Bone marrow (tissue), 2 donors: ENCODE data around the gene KCNJ12.
"Not testable (repeated sequence)": the region's sequence is repeated elsewhere in the genome, so short reads cannot be mapped to it uniquely, and the experiment has no call there.

Source experiments
- DNase-seq, 2 donors: peaks; one replicate each; lab custom pipeline; 2025; lab: John Stamatoyannopoulos, UW

The KCNJ12 gene

DNA sequence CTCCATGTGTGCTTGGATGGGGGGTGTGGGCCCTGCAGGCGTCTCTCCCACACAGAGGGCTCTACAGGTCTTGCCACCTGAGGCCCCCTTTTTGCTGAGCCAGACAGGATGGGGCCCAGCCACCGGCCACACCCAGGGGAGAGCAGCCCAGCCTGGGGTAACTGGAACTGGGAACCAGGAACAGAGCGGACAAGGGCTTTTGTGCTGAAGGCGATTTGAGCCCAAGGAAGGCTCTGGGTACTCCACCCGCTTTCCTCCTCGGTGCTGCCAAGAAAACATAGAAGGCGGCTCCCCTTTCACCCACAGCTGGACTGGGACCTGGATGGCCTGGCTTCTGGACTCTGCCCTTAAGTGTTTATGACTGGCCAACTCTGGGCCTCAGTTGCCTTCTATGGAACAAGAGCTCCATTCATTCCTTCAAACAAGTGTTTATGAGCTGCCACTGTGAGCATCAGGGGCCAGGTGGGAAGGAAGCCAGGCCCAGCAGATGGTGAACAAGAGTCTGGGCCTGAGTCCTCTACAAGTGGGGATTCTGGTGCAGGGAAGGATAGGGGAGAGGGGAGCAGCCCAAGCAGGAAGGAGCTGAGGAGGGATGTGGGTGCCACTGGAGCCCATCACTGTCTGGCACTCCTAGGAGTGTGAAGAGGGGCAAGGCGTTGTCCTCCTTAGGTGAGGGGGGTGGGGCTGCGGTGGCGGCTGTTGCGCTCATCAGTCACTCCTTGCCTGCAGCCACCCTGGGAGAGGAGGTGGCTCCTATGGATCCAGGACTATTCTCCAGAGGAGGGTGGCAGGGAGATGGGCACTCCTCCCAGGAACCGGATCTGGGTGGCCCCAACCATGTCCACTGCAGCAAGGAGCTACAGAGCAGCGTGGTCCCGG is 46.4 kb downstream of the KCNJ12 start:
- DNase-seq, result not testable (repeated sequence)

DNA sequence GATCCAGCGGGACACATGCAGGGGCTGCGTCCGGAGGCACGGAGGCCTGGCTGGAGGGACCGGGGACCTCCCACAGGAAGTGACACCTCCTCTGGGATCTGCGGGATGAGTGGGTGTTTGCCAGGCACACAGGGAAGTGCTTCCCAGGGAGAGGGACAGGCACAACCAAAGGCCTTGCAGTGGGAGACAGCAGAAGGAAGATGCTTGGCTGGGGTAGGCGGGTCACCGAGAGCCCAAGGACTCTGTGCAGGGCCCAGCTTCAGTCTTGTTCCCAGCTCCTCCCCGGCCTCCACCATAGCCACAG is 47.0 kb downstream of the KCNJ12 start:
- not testable (repeated sequence) for DNase-seq

DNA sequence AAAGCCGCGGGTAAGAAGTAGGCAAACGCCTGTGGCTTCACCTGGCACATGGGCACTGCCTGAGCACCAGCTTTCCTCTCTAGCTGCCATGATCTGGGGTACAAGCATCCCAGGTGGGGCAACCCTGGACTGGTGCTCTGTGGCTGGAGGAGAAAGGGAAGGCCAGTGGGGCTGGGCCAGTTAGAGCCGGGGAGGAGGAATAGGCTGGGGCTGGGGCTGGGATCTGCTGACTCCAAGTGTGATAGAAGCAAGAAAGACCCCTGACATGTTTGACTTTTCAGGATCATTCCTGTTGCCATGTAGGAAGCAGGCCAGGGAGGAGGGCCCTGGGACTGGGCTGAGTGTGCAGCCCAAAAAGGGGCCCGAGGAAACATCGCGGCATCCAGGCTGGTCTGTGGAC is 48.5 kb downstream of the KCNJ12 start:
- DNase-seq, result not testable (repeated sequence)

DNA sequence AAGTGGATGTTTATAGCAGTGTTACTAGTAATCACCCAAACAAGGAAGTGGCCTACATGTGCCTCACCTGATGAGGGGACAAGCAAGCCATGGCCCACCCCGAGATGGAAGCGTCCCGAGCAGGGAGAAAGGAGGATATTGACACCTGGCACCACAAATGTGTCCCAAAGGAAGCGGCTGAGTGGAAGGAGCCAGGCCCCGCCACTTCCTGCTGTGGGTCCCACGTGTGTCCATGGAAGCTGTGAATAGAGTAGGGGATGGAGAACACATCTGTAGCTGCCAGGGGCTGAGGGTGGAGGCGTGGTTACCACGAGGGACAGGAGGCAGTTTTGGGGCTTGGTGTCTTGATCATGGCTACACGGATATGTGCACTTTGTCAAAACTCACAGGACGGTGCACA is 49.2 kb downstream of the KCNJ12 start:
- DNase-seq, result no peak

DNA sequence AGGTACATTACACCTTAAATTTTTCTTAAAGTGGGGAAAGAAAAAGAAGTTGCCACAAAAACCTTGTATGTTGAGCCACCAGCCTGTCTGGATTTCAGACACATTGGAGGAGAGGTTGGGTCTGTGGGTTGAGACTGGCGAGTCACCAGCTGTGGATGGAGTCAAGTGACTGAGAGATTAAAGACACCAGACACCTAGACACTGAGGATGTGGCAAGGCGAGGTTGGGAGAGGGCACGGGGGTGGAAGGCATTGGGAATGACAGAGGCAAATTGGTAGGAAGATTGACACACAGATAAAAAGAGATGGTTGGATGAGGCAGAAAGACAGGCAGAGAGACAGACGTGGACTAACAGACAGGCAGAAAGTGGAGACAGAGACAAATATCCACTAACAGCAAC is 49.6 kb downstream of the KCNJ12 start:
- no peak for DNase-seq

DNA sequence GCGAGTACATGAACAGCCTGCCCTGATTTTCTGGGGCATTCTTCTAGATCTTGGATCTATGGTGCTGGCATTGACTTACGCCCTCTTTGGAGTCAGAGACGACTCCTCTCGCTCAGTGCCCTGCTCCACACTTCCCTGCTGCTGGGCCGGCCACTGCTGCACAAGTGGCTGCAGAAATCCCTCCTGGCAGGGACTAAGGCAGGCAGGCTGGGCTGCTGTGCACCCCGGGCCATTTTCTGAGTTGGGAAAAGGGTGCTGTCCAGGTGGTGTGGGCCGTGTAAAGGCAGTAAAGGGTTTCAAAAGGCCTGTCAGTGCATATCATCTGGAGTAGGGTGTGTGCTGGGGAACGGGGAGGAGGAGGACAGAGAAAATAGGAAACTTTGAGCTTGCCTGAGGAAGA is 50.1 kb downstream of the KCNJ12 start:
- not testable (repeated sequence) for DNase-seq

DNA sequence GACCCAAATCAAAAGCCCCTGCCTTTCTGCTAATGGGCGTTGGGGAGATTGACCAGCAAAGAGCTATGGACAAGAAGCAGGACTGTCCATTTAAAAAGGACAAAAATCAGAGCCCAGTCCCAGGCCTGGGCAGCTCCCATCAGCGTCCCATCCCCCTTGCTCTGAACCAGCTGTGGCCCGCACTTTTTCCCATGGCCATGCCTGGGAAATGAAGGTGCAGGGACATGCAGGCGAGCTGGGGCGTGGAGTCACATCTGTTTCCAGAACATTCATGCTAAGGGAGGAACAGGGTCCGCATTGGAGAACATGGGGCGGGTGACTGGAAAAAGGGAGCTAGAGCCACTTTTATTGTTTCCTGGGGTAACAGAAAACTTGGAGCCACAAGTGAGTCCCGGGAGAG is 50.7 kb downstream of the KCNJ12 start:
- not testable (repeated sequence) for DNase-seq

DNA sequence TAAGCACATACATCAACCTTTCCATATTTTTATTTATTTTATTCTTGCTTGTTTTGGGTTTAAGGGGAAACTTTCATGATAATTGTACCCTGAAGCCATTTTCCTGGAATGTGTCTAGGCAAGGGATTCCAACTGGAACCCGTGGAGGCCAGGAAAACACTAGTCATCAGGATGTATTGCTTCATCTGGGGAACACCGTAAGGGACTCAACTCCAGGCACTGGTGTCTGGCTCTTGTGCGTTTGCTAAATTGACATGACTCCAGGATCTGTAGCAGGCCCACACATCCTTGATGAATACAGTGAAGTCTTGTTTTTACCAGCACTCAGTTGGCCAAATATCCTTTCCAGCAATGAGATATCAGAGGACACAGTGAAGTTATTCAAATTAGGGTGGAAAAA is 51.6 kb downstream of the KCNJ12 start:
- DNase-seq, result not testable (repeated sequence)

DNA sequence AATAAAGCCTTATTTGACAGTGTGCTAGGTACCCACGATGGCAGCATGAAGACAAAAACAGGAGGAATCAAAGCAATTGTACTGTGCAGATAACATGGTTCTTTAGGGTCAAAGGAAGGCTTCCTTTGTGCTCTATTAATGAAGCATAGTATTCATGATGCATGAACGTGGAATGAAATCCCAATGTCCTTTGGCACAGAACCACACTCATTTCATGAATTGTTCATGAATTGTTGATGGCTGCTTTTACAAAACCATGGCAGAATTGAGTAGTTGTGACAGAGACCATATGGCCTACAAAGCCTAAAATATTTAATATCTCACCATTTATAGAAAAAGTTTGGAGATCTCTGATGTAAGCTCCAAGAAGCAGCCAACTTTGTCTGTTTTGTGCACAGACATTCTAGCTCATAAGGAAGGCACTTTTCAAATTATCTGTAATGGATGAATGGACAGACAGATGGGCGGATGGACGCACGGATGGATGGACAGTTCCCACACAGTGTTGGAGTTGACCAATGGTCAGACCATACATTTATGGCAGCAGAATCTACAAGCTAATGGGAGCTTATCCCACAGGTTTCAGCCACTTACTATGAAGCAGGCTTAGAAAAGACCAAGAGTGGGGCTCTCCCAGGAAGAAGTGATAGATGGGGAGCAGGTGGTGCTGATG is 52.7 kb downstream of the KCNJ12 start:
- not testable (repeated sequence) for DNase-seq

DNA sequence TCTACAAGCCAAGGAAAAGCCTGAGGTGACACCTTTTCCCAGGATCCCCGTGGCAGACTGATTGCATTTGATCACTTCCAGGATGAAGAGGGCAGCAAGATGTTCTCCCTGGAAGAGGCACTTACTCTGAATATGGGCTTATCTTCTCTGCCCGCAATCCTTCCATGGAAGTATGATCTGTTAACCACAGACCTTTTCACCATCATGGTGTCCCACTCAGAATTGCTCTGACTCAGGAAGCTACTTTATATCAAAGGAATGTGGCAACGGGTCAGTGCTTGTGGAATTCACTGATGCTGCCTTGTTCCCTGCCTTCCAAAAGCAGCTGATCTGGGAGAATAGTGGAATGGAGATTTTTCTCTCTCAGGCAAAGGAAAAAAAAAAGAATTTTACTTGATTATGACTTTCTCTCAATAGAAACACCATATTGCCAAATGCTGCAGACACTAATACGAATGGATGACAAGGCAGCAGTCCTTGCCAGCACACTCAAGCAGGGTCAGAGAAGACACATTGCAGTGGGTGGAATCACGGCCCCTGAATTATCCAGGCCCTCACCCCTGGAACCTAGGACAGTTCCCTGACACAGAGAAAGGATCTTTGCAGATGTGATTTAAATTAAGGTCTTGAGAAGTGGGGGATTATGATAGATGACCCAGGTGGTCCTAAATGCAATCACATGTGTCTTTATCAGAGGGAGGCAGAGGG is 53.9 kb downstream of the KCNJ12 start:
- DNase-seq, result not testable (repeated sequence)

DNA sequence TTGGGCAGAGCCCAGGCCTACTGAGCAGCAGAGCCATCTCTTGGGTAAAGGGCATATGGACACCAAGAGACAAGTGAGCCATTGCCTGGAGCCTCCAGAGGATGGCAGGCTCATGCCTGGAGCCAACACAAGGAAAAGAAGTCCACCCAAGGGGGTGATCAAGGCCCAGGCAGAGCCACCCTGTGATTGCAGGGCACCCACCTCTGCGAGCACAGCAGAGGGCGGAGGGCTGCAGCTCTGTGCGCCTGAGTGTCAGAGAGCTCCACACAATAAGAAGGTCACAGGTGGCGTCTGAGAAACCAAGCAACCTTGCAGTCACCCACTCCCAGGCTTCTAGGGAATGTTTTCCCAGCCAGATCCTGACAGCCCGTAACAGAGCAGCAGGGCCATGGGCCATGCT is 57.8 kb downstream of the KCNJ12 start:
- DNase-seq, result not testable (repeated sequence)

DNA sequence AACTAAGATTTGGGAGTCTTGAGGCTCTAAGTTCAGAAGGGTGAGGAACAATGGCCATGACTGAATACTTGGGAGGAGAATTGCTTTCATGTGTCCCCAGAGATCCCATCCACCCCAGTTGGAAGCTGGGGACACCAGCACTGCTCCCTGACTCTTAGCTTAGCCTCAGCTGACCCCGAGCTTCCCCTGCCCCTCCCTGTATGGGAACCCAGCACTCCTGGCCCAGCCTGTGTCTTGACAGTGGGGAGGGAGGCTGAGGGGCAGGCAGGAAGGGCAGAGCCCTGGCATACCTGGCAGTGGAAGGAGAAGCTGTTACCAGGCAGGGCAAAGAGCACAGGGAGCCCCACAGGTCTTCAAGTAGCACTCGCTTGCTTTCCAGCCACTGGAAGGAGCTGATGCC is 58.8 kb downstream of the KCNJ12 start:
- DNase-seq, result not testable (repeated sequence)

DNA sequence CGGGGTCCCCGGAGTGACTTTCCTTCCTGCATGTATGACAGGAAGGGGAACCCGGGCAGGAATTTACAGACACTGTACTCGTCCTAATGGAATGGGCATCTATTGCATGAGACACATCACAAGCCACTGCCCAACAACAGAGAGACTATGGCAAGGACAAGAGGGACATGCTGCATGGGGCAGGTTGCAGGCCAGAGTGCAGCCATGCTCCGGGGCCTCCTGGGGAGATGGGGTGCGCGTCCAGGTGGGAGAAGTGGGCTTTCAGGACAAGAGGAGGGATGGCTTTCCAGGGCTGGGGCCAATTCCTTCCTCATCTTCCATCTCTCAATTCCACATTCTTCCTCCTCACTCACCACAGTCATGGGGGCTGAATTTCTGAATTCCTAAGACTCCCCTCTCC is 60.3 kb downstream of the KCNJ12 start:
- DNase-seq, result not testable (repeated sequence)

DNA sequence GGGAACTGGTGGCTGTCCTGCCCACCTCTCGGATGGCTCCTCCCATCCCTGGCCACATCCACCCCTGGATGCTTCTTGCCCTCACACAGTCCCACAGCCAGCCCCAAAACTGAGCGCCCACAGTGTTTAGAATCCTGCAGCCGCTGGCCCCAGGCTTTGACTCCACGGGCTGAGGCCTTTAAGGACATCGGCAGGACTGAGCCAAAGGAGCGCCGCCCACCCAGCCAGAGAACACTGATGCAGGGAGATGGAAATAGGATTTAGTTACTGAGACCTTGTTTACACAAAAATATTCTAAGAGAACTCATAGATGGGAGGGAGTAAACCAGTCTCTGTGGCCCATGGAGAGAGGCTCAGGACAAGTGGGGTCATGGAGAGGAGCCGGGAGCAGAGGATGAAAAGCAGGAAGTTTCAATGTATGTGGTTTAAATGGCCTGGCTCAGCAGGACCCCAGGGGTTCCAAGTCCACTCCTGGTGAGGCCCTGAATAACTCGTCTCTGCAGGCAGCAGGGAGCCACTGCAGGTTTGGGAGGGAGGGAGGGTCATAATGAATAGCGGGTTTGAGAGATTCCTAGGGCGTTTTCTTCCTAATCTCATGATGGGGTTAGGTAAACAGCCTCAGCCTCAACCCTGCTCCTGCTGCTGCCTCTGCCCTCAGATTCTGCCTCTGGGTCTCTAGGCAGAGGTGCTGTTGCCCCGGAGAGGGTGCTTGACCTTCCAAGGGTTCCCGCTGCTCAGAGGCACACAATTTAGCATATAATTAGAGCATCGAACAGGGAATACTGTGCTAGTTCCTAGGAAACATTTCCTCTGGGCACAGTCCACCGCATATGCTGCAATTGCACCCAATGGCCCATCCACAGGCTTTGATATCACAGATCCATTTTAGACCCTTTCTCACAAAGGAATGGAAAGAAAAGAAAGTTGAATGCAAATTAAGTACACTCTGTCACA is 61.0 kb downstream of the KCNJ12 start:
- DNase-seq, result not testable (repeated sequence)

DNA sequence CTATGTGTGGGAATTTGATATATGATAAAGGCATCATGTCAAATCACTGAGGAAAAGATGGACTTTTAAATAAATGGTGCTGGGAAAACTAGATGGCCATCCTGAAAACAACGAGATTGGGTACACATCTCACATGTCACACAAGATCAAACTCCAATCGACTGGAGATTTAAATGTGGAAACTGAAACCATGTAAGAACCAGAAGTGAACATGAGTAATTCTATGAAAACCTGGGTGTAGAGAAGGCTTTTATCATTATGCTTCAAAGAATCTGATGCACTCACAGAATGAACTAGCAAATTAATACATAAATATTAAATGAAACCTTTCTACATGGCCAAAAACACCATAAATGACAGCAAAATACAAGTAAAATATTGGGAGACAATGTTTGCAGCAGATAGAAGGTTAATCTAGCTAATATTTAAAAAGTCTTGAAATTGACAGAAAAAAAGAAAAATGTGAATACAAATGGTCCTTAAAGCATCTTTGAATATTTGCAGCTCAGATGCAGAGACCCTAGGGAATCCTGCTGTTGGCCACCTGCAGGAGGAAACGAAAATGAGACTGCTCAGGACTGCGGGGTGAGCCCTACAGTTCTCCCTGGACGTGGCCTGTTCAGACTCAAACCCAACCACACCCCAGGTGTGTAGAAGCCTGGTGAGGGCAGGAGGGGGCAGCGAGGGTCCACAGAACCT is 62.3 kb downstream of the KCNJ12 start:
- not testable (repeated sequence) for DNase-seq

DNA sequence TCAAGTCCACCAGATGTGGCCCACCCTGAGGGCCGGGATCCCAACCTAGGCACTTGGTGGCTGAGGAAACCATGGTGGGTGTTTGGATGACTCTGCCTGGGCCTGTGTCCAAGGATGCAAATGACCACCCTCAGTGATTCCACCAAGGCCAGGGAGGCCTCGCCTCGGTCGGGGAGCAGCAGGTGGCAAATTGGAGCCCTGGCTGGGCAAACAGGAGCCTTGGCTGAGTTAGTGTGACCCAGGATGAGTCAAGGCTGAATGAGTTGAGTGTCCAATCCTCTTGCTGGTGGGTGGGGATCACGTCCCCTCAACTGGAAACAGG is 62.8 kb downstream of the KCNJ12 start:
- DNase-seq, result not testable (repeated sequence)

DNA sequence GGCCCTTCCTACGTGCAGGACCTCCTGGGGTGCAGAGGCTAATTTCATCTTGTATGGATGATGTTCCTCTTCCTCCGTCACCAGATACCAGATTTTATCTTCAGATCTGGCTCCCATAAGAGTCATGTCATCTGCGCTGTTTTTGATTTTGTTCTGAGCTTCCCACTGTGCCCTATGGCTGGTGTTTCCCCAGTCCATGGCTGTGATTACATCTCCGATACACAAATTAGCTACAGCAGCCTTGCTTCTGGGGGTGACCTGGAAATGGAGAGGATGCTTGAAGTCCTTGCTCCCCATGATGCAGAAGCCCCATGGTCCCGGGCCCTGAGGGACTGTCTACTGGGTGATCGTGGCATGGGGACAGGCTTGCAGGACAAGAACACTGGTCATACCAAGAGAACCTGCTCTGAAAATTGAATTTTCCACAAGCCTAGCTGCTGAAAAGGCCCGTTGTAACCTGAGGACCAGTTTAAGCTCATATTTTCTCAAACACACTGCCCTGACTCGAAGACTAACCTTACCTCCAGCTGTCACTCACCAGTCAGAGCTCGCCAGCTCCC is 69.0 kb downstream of the KCNJ12 start:
- no peak for DNase-seq

DNA sequence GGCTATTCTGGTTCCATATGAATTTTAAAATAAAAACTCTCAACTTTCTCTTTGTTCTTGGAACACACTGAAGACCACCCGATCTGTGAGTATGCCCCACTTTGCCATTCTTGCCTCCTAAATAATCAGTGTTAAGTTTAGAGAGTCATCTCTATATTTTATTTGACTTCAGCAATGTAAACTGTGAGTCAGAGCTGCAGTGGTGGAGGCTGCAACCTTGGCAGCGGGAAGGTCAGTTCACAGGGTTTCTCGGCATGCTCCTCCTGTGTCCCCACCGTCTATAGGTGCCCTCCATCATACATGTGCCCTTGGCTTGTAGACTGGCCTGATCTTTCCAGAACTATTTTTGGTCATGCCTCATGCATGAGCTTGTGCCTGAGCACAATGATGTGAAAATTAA is 71.4 kb downstream of the KCNJ12 start:
- not testable (repeated sequence) for DNase-seq

DNA sequence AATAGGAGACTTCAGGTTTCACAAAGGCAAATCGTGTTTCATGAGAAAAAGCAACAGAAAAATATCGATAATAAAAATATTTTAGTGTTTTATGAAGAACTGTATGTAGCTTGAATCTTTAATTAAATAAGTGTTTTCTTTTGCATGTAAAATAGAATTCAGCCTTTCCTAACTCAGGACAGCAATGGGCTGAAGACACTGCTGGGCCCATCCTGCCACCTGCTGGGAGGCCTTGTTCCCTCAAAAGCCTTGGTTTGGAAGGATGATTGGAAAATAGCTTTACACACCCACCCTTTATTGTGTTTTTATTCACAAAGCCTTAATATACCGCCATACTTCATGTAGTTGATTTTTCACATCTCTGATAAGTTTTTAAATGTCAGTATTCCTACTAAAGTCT is 73.7 kb downstream of the KCNJ12 start:
- DNase-seq, result not testable (repeated sequence)

DNA sequence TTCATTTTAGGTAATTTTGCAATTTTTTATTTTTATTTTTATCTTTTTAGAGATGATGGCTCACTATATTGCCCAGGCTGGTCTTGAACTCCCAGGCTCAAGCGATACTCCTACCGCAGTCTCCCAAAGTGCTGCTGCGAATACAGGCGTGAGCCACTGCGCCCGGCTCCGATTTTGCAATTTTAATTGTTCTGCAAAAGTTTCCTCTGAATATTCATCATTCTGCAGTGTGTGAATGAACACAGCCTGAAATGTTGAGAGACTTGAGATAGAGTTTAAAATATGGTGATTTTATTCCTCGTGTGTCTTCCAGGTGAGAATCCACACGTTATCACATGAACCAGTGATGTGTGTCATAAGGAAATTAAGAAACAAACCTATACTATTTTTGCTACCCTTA is 75.8 kb downstream of the KCNJ12 start:
- DNase-seq, result no peak
